Measurements from ENCODE around the gene ATXN7L1. TPM values are rescaled to one million over a fixed set of nuclear protein-coding genes. Genes with fewer than 3 reads are reported as not detected.
A peak's percentile ranks its signal among the peaks of the same experiment; 100 is the strongest.

ATXN7L1 gene
- total RNA-seq, 1 donor from 2014 or later = 16.2 TPM

- intact Hi-C loops (cut with DNase I) = no loop called here
- H3K4me3 ChIP-seq = no peak overlapping the region
Observed at GRCh38 chr7:105665684-105666083, 210.7 kb downstream of the ATXN7L1 start.

GRCh38 chr7:105664816-105665525 lies 211.4 kb downstream of the ATXN7L1 start:
- Histone ChIP-seq H3K4me3 (no peak overlapping the region), H3K9me3 (no peaks in the 10 kb centered on the region), H3K27me3 (no peaks in the 10 kb centered on the region), H3K27ac (no peak overlapping the region), H3K4me1 (no peaks in the 10 kb centered on the region), H3K36me3 (peaks cover 0 to 21% of the 10 kb centered on the region in 2 donors)
- intact Hi-C loops (cut with DNase I) = no loop called here
- TF ChIP-seq CTCF (IDR thresholded peaks at IDR 0.05) (no peak), POLR2AphosphoS5 (IDR thresholded peaks at IDR 0.05; ENCODE audit: insufficient read depth in 1 of 2, low read depth in 1 of 2) (no peak), POLR2A (IDR thresholded peaks at IDR 0.05) (no peak)
- DNase-seq (ENCODE audit: extremely low spot score in 2 of 2) = no peak

More at GRCh38 chr7:105665684-105666083, 210.7 kb downstream of the ATXN7L1 start:
- H3K9me3 ChIP-seq = no peaks in the 10 kb centered on the region
- no peak overlapping the region for H3K27ac ChIP-seq
- TF ChIP-seq POLR2AphosphoS5 (IDR thresholded peaks at IDR 0.05; ENCODE audit: insufficient read depth in 1 of 2, low read depth in 1 of 2) = no peak
- no peak for TF ChIP-seq POLR2A (IDR thresholded peaks at IDR 0.05)
- TF ChIP-seq CTCF (IDR thresholded peaks at IDR 0.05) = no peak
- H3K4me1 ChIP-seq = no peaks in the 10 kb centered on the region
- DNase-seq (ENCODE audit: extremely low spot score in 2 of 2) = no peak
- peaks cover 0 to 21% of the 10 kb centered on the region in 2 donors for H3K36me3 ChIP-seq
- H3K27me3 ChIP-seq = no peaks in the 10 kb centered on the region

- Histone ChIP-seq H3K4me1 (no peaks in the 10 kb centered on the region), H3K36me3 (peaks cover 0 to 21% of the 10 kb centered on the region in 2 donors), H3K9me3 (no peaks in the 10 kb centered on the region), H3K27ac (no peak overlapping the region), H3K4me3 (no peak overlapping the region), H3K27me3 (no peaks in the 10 kb centered on the region)
- intact Hi-C loops (cut with DNase I) = no loop called here
- TF ChIP-seq CTCF (IDR thresholded peaks at IDR 0.05) (no peak), POLR2AphosphoS5 (IDR thresholded peaks at IDR 0.05; ENCODE audit: insufficient read depth in 1 of 2, low read depth in 1 of 2) (no peak), POLR2A (IDR thresholded peaks at IDR 0.05) (no peak)
- no peak for DNase-seq (ENCODE audit: extremely low spot score in 2 of 2)
Observed at GRCh38 chr7:105662998-105663397, 213.4 kb downstream of the ATXN7L1 start.

- Histone ChIP-seq H3K27me3 (no peaks in the 10 kb centered on the region), H3K4me3 (no peak overlapping the region), H3K4me1 (peaks cover 7% of the 10 kb centered on the region), H3K27ac (no peak overlapping the region), H3K36me3 (peaks cover 0 to 21% of the 10 kb centered on the region in 2 donors), H3K9me3 (no peaks in the 10 kb centered on the region)
- intact Hi-C loops (cut with DNase I) = no loop called here
- no peak for DNase-seq (ENCODE audit: extremely low spot score in 2 of 2)
- no peak for TF ChIP-seq CTCF (IDR thresholded peaks at IDR 0.05)
- TF ChIP-seq POLR2AphosphoS5 (IDR thresholded peaks at IDR 0.05; ENCODE audit: insufficient read depth in 1 of 2, low read depth in 1 of 2) = no peak
- TF ChIP-seq POLR2A (IDR thresholded peaks at IDR 0.05) = no peak
Observed at GRCh38 chr7:105661625-105662024, 214.8 kb downstream of the ATXN7L1 start.

GRCh38 chr7:105656922-105657521 lies 219.4 kb downstream of the ATXN7L1 start:
- DNase-seq (ENCODE audit: extremely low spot score in 2 of 2) = no peak
- peaks cover 34% of the 10 kb centered on the region for H3K4me1 ChIP-seq
- H3K4me3 ChIP-seq = no peak overlapping the region
- no peaks in the 10 kb centered on the region for H3K27me3 ChIP-seq
- TF ChIP-seq POLR2A (IDR thresholded peaks at IDR 0.05) = no peak
- peak in 2 of 3 experiments; percentile 31 to 49 for TF ChIP-seq CTCF (IDR thresholded peaks at IDR 0.05)
- no peak for TF ChIP-seq POLR2AphosphoS5 (IDR thresholded peaks at IDR 0.05; ENCODE audit: insufficient read depth in 1 of 2, low read depth in 1 of 2)
- H3K9me3 ChIP-seq = no peaks in the 10 kb centered on the region
- intact Hi-C loops (cut with DNase I) = no loop called here
- no peaks in the 10 kb centered on the region for H3K36me3 ChIP-seq
- no peak overlapping the region for H3K27ac ChIP-seq
